ENCODE results near the gene ASPSCR1. TPM values are rescaled to one million over a fixed set of nuclear protein-coding genes. Genes with fewer than 3 reads are reported as not detected.

ASPSCR1 gene
- total and polyA plus RNA-seq, 2 of the 13 experiments (the other 11 are each of a cell fraction or from before 2014, with no cell fraction given), result 274 to 314 TPM

DNA sequence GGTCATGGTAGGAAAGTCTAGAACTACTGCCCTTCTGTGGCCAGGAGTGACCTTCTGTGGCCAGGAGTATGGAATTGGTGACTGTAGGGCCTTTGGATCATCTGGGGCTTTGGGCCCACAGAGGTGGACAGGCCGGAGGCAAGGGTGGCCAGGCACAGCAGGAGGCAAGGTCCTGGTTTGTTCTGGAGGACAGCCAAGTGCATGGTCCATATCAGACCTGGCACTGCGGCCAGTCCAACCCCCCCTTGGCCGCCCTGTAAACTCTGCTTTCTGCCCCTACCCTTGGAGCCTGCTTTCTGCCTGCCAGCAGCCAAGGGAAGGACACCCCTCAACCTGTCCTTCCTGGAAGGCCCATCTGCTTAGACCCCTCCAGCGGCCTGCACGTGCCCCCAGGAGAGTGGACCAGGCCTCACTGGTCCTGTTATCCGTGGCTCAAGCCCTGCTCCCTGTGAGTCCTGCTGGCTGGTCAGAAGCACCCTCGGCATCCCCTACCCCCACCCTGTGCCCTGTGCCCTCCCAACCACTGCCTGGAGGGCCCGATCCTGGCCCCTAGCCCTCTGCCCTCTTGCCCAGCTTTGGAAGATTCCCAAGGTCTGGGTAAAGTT lies 62.4 kb downstream of the ASPSCR1 start (continued):
- TF ChIP-seq JDP2 (CRISPR knock-in tag; IDR thresholded peaks at IDR 0.05; ENCODE audit: borderline replicate concordance), result no peak
- peak; percentile 51; the same call in 1 of the 2 replicates for TF ChIP-seq ZNF333 (CRISPR knock-in tag; IDR thresholded peaks at IDR 0.05; ENCODE audit: borderline replicate concordance)
- no peak for TF ChIP-seq ZBTB43 (CRISPR knock-in tag; conservative IDR thresholded peaks at IDR 0.05)
- TF ChIP-seq, protein P1, sequence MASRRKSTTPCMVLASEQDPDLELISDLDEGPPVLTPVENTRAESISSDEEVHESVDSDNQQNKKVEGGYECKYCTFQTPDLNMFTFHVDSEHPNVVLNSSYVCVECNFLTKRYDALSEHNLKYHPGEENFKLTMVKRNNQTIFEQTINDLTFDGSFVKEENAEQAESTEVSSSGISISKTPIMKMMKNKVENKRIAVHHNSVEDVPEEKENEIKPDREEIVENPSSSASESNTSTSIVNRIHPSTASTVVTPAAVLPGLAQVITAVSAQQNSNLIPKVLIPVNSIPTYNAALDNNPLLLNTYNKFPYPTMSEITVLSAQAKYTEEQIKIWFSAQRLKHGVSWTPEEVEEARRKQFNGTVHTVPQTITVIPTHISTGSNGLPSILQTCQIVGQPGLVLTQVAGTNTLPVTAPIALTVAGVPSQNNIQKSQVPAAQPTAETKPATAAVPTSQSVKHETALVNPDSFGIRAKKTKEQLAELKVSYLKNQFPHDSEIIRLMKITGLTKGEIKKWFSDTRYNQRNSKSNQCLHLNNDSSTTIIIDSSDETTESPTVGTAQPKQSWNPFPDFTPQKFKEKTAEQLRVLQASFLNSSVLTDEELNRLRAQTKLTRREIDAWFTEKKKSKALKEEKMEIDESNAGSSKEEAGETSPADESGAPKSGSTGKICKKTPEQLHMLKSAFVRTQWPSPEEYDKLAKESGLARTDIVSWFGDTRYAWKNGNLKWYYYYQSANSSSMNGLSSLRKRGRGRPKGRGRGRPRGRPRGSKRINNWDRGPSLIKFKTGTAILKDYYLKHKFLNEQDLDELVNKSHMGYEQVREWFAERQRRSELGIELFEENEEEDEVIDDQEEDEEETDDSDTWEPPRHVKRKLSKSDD (CRISPR knock-in tag; IDR thresholded peaks at IDR 0.05; ENCODE audit: low read depth), result no peak
- no peak for TF ChIP-seq DNMT3B (CRISPR knock-in tag; conservative IDR thresholded peaks at IDR 0.05)
- no peak for TF ChIP-seq RBM22 (optimal IDR thresholded peaks at IDR 0.05; ENCODE audit: low read length)
- TF ChIP-seq, protein P2, sequence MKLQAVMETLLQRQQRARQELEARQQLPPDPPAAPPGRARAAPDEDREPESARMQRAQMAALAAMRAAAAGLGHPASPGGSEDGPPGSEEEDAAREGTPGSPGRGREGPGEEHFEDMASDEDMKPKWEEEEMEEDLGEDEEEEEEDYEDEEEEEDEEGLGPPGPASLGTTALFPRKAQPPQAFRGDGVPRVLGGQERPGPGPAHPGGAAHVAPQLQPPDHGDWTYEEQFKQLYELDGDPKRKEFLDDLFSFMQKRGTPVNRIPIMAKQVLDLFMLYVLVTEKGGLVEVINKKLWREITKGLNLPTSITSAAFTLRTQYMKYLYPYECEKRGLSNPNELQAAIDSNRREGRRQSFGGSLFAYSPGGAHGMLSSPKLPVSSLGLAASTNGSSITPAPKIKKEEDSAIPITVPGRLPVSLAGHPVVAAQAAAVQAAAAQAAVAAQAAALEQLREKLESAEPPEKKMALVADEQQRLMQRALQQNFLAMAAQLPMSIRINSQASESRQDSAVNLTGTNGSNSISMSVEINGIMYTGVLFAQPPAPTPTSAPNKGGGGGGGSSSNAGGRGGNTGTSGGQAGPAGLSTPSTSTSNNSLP (IDR thresholded peaks at IDR 0.05; ENCODE audit: low read depth, low read length), result no peak
- TF ChIP-seq ZNF570 (CRISPR knock-in tag; IDR thresholded peaks at IDR 0.05; ENCODE audit: borderline replicate concordance), result no peak
- no peak for TF ChIP-seq GZF1 (CRISPR knock-in tag; IDR thresholded peaks at IDR 0.05)
- peak; percentile 71; the same call in 1 of the 2 replicates for TF ChIP-seq ZNF619 (CRISPR knock-in tag; IDR thresholded peaks at IDR 0.05)
- TF ChIP-seq HOXA5 (CRISPR knock-in tag; IDR thresholded peaks at IDR 0.05), result no peak
- no peak for TF ChIP-seq PAWR (CRISPR knock-in tag; IDR thresholded peaks at IDR 0.05; ENCODE audit: borderline replicate concordance)
- TF ChIP-seq HCFC1 (IDR thresholded peaks at IDR 0.05; ENCODE audit: low read depth, low read length), result no peak
- no peak for TF ChIP-seq RNF219 (CRISPR knock-in tag; IDR thresholded peaks at IDR 0.05)
- TF ChIP-seq HNF1B (CRISPR knock-in tag; IDR thresholded peaks at IDR 0.05), result no peak
